DOHH2 (cell line): Measurements from ENCODE around the gene RNF149.
A peak's percentile ranks its signal among the peaks of the same experiment; 100 is the strongest.
"Not testable (repeated sequence)": the region's sequence is repeated elsewhere in the genome, so short reads cannot be mapped to it uniquely, and the experiment has no call there.

ENCODE experiments used
- H3F3A ChIP-seq: fragments of 200-600 bp; sonication (generic), shearing (Covaris generic); 2 replicates; pipeline ENCODE4 v1.6.0; 2016; ENCODE audit warnings: antibody characterized with exemption, mild to moderate bottlenecking; ENCODE audit not compliant: control insufficient read depth, insufficient read depth
- H3K27ac ChIP-seq: fragments of 200-600 bp; sonication (generic); 2 replicates; pipeline ENCODE4 v1.5.1; 2014; ENCODE audit warnings: low read depth, mild to moderate bottlenecking, low read length, moderate library complexity
- H3K27me3 ChIP-seq: fragments of 200-600 bp; sonication (generic); 2 replicates; pipeline ENCODE4 v1.6.1; 2014; ENCODE audit warnings: mild to moderate bottlenecking, low read length, mixed read lengths; ENCODE audit not compliant: control insufficient read depth
- H3K36me3 ChIP-seq: fragments of 200-600 bp; sonication (generic); 2 replicates; pipeline ENCODE4 v1.6.1; 2014; ENCODE audit warnings: mild to moderate bottlenecking, low read length, moderate library complexity, mixed read lengths; ENCODE audit not compliant: control insufficient read depth
- H3K4me1 ChIP-seq: fragments of 200-600 bp; sonication (generic); 2 replicates; pipeline ENCODE4 v1.6.1; 2014; ENCODE audit warnings: mild to moderate bottlenecking, low read length, mixed read lengths; ENCODE audit not compliant: control insufficient read depth
- H3K4me2 ChIP-seq: fragments of 200-600 bp; sonication (generic); 2 replicates; pipeline ENCODE4 v1.6.0; 2014; ENCODE audit warnings: mild to moderate bottlenecking, low read length, moderate library complexity
- H3K4me3 ChIP-seq: fragments of 200-600 bp; sonication (generic); 2 replicates; pipeline ENCODE4 v1.5.1; 2014; ENCODE audit warnings: mild to moderate bottlenecking, low read length, mixed read lengths
- H3K79me2 ChIP-seq: fragments of 200-600 bp; sonication (generic); 2 replicates; pipeline ENCODE4 v1.6.1; 2014; ENCODE audit warnings: mild to moderate bottlenecking, low read length, mixed read lengths; ENCODE audit not compliant: control insufficient read depth
- H3K9me2 ChIP-seq: fragments of 200-600 bp; sonication (generic); replicated peaks from 2 replicates; pipeline ENCODE4 v1.6.1; 2014; ENCODE audit warnings: mild to moderate bottlenecking, low read length, mixed read lengths; ENCODE audit not compliant: control insufficient read depth
- H3K9me3 ChIP-seq: fragments of 200-600 bp; sonication (generic); 2 replicates; pipeline ENCODE4 v1.6.1; 2014; ENCODE audit warnings: antibody characterized with exemption, low read length, mixed read lengths; ENCODE audit not compliant: control insufficient read depth, insufficient read depth
- H4K20me1 ChIP-seq: fragments of 200-600 bp; sonication (generic); 2 replicates; pipeline ENCODE4 v1.6.0; 2014; ENCODE audit warnings: low read depth, mild to moderate bottlenecking, antibody characterized with exemption, low read length, moderate library complexity; ENCODE audit not compliant: control insufficient read depth, insufficient read depth
- CTCF ChIP-seq: fragments of 200-600 bp; sonication (generic); IDR thresholded peaks from one replicate; pipeline ENCODE4 v1.5.1; 2014; ENCODE audit warnings: antibody characterized with exemption, mild to moderate bottlenecking, low read depth, low read length; ENCODE audit not compliant: poor library complexity, severe bottlenecking
- EZH2phosphoT487 ChIP-seq: fragments of 200-600 bp; sonication (generic); IDR thresholded peaks from 2 replicates; pipeline ENCODE4 v1.6.1; 2017; ENCODE audit warnings: borderline replicate concordance, mild to moderate bottlenecking, antibody characterized with exemption, low read length, moderate library complexity, mixed read lengths

RNF149 gene

GRCh38 chr2:101241158-101241557 lies 67.3 kb downstream of the RNF149 start:
- Histone ChIP-seq H3K27me3 (no peaks in the 10 kb centered on the region), H3K4me3 (no peak overlapping the region), H3F3A (no peaks in the 10 kb centered on the region), H3K4me2 (no peak overlapping the region), H3K27ac (no peak overlapping the region), H3K36me3 (no peaks in the 10 kb centered on the region), H3K79me2 (no peaks in the 10 kb centered on the region), H3K9me3 (no peaks in the 10 kb centered on the region), H3K4me1 (no peaks in the 10 kb centered on the region), H4K20me1 (no peaks in the 10 kb centered on the region), H3K9me2 (no peaks in the 10 kb centered on the region)
- TF ChIP-seq EZH2phosphoT487 (no peak), CTCF (no peak)

- not testable (repeated sequence) for H3K4me3 ChIP-seq, H3F3A ChIP-seq, H3K9me2 ChIP-seq, H3K27ac ChIP-seq, H3K36me3 ChIP-seq, H3K27me3 ChIP-seq, H4K20me1 ChIP-seq, H3K4me2 ChIP-seq, H3K79me2 ChIP-seq, H3K9me3 ChIP-seq, H3K4me1 ChIP-seq
- TF ChIP-seq CTCF, result peak; percentile 52
Measured at GRCh38 chr2:101240694-101241093, 67.8 kb downstream of the RNF149 start.

- H4K20me1 ChIP-seq, H3K4me2 ChIP-seq, H3K4me3 ChIP-seq, H3K9me2 ChIP-seq, H3F3A ChIP-seq, H3K36me3 ChIP-seq, H3K4me1 ChIP-seq, H3K27me3 ChIP-seq, H3K79me2 ChIP-seq, H3K27ac ChIP-seq, H3K9me3 ChIP-seq: not testable (repeated sequence)
Measured at GRCh38 chr2:101239760-101240118, 68.8 kb downstream of the RNF149 start.

GRCh38 chr2:101238930-101239759 lies 69.4 kb downstream of the RNF149 start:
- Histone ChIP-seq H4K20me1 (no peaks in the 10 kb centered on the region), H3K4me1 (peaks cover 3% of the 10 kb centered on the region), H3K4me2 (no peak overlapping the region), H3F3A (no peaks in the 10 kb centered on the region), H3K79me2 (no peaks in the 10 kb centered on the region), H3K27me3 (no peaks in the 10 kb centered on the region), H3K9me3 (no peaks in the 10 kb centered on the region; the same call in 1 of the 2 replicates), H3K9me2 (no peaks in the 10 kb centered on the region), H3K4me3 (no peak overlapping the region), H3K27ac (no peak overlapping the region), H3K36me3 (no peaks in the 10 kb centered on the region)
- TF ChIP-seq CTCF (no peak), EZH2phosphoT487 (no peak)

GRCh38 chr2:101237944-101238343 lies 70.6 kb downstream of the RNF149 start:
- not testable (repeated sequence) for H3F3A ChIP-seq, H3K9me3 ChIP-seq, H3K27ac ChIP-seq, H3K4me1 ChIP-seq, H3K27me3 ChIP-seq, H4K20me1 ChIP-seq, H3K79me2 ChIP-seq, H3K36me3 ChIP-seq, H3K4me2 ChIP-seq, H3K9me2 ChIP-seq, H3K4me3 ChIP-seq

GRCh38 chr2:101235956-101236355 lies 72.5 kb downstream of the RNF149 start:
- H3K4me3 ChIP-seq, H3K27ac ChIP-seq, H3K79me2 ChIP-seq, H3K27me3 ChIP-seq, H3K9me3 ChIP-seq, H3K4me2 ChIP-seq, H3F3A ChIP-seq, H3K4me1 ChIP-seq, H4K20me1 ChIP-seq, H3K36me3 ChIP-seq, H3K9me2 ChIP-seq: not testable (repeated sequence)
